H1 (cell line): ENCODE data around the gene DLG1.

ENCODE experiments used
- CBX8 ChIP-seq: fragments of 300-800, 300-1000 bp; sonication (generic); IDR thresholded peaks from 2 replicates; pipeline ENCODE4 v1.7.1; 2016; ENCODE audit warnings: low read depth, low read length, borderline replicate concordance
- CEBPB ChIP-seq: IDR thresholded peaks from 2 replicates; pipeline ENCODE4 v1.6.1; 2012; ENCODE audit warnings: low read depth, low read length
- EZH2 ChIP-seq: fragments of 200-600 bp; sonication (generic); IDR thresholded peaks from 2 replicates; pipeline ENCODE4 v1.7.1; 2012; ENCODE audit warnings: low read depth, mild to moderate bottlenecking, moderate library complexity, low read length, inconsistent platforms; ENCODE audit not compliant: severe bottlenecking
- NRF1 ChIP-seq: IDR thresholded peaks from 2 replicates; pipeline ENCODE4 v1.6.1; 2011; ENCODE audit warnings: mild to moderate bottlenecking, low read depth, low read length, improper control_type of control experiment
- POLR2AphosphoS5 ChIP-seq: IDR thresholded peaks from 2 replicates; pipeline ENCODE4 v1.6.1; 2011; ENCODE audit warnings: low read depth, low read length
- RAD21 ChIP-seq, 2 experiments: IDR thresholded peaks in 1 of 2; conservative IDR thresholded peaks in 1 of 2; 2 replicates each; pipeline ENCODE4 v1.6.1; 2011; ENCODE audit warnings: low read depth in 2 of 2, low read length in 2 of 2, improper control_type of control experiment in 1 of 2, inconsistent platforms in 1 of 2, mild to moderate bottlenecking in 1 of 2, moderate library complexity in 1 of 2
- RBBP5 ChIP-seq: IDR thresholded peaks from 2 replicates; pipeline ENCODE4 v1.7.1; 2012; ENCODE audit warnings: low read depth, mild to moderate bottlenecking, inconsistent platforms, low read length, moderate library complexity, borderline replicate concordance
- RFX5 ChIP-seq: IDR thresholded peaks from 2 replicates; pipeline ENCODE4 v1.6.1; 2011; ENCODE audit warnings: low read depth, low read length, improper control_type of control experiment, borderline replicate concordance
- RXRA ChIP-seq: IDR thresholded peaks from 2 replicates; pipeline ENCODE4 v1.6.1; 2011; ENCODE audit warnings: low read depth, mild to moderate bottlenecking, low read length, moderate library complexity; ENCODE audit not compliant: insufficient read depth
- SRF ChIP-seq: IDR thresholded peaks from 2 replicates; pipeline ENCODE4 v1.6.1; 2011; ENCODE audit warnings: mild to moderate bottlenecking, low read depth, low read length, moderate library complexity
- TF ChIP-seq, protein P1 (sequence below): IDR thresholded peaks from 2 replicates; pipeline ENCODE4 v1.6.1; 2011; ENCODE audit warnings: low read length, improper control_type of control experiment

DNA sequence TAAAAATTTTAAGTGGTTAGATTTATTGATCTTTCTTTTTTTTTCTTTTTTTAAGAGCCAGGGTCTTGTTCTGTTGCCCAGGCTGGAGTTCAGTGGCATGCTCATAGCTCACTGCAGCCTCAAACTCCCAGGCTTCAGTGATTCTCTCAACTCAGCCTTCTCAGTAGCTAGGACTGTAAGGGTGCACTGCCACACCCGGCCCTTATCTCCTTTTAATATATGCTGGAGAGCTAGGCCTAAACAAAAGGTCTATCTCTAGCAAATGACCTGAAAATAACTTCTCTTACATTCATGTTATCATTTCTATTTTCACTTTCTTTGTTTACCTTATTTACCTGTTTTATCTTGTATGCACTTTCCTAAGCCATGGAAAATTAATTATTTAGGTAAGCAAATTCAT, 233.6 kb downstream of the DLG1 start:
- TF ChIP-seq, protein P1, sequence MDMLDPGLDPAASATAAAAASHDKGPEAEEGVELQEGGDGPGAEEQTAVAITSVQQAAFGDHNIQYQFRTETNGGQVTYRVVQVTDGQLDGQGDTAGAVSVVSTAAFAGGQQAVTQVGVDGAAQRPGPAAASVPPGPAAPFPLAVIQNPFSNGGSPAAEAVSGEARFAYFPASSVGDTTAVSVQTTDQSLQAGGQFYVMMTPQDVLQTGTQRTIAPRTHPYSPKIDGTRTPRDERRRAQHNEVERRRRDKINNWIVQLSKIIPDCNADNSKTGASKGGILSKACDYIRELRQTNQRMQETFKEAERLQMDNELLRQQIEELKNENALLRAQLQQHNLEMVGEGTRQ, result no peak
- TF ChIP-seq RFX5 (no peak), NRF1 (no peak), RBBP5 (no peak), CBX8 (no peak), EZH2 (no peak), SRF (no peak), RXRA (no peak), CEBPB (no peak), POLR2AphosphoS5 (no peak), RAD21 (IDR thresholded peaks at IDR 0.05 in 1 of 2, conservative IDR thresholded peaks at IDR 0.05 in 1 of 2; ENCODE audit: low read depth in 2 of 2, low read length in 2 of 2) (no peak)
